ENCODE measurements around the gene RCAN3.
"Not testable (repeated sequence)": the region's sequence is repeated elsewhere in the genome, so short reads cannot be mapped to it uniquely, and the experiment has no call there.

Gene RCAN3

GRCh38 chr1:24489674-24490073 is 13.0 kb upstream of the RCAN3 start:
- DNase-seq (no peak), ATAC-seq (ENCODE audit: insufficient read depth, low read depth) (no peak)
- Histone ChIP-seq H3K4me1 (ENCODE audit: insufficient read depth, low read length) (peaks cover 20% of the 10 kb centered on the region), H3K4me2 (ENCODE audit: insufficient read depth, low read length) (no peak overlapping the region), H3K36me3 (ENCODE audit: insufficient read depth, low read length) (no peaks in the 10 kb centered on the region), H3K27ac (ENCODE audit: low read length) (no peak overlapping the region), H3K9me3 (ENCODE audit: insufficient read depth, low read length, severe bottlenecking) (no peaks in the 10 kb centered on the region), H2AFZ (ENCODE audit: low read depth, low read length) (no peak overlapping the region), H4K20me1 (ENCODE audit: insufficient read depth, low read length) (no peaks in the 10 kb centered on the region), H3K4me3 (ENCODE audit: low read depth in 1 of 2, low read length in 2 of 2) (no peak overlapping the region), H3K9ac (ENCODE audit: low read depth, low read length) (no peak overlapping the region), H3K79me2 (ENCODE audit: insufficient read depth, low read length) (no peaks in the 10 kb centered on the region), H3K27me3 (ENCODE audit: insufficient read depth, low read length, poor library complexity) (no peaks in the 10 kb centered on the region)
- no peak for TF ChIP-seq EZH2 (IDR thresholded peaks at IDR 0.05; ENCODE audit: borderline replicate concordance, low read depth, low read length, severe bottlenecking)
- TF ChIP-seq, protein P1, sequence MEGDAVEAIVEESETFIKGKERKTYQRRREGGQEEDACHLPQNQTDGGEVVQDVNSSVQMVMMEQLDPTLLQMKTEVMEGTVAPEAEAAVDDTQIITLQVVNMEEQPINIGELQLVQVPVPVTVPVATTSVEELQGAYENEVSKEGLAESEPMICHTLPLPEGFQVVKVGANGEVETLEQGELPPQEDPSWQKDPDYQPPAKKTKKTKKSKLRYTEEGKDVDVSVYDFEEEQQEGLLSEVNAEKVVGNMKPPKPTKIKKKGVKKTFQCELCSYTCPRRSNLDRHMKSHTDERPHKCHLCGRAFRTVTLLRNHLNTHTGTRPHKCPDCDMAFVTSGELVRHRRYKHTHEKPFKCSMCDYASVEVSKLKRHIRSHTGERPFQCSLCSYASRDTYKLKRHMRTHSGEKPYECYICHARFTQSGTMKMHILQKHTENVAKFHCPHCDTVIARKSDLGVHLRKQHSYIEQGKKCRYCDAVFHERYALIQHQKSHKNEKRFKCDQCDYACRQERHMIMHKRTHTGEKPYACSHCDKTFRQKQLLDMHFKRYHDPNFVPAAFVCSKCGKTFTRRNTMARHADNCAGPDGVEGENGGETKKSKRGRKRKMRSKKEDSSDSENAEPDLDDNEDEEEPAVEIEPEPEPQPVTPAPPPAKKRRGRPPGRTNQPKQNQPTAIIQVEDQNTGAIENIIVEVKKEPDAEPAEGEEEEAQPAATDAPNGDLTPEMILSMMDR (IDR thresholded peaks at IDR 0.05; ENCODE audit: borderline replicate concordance, extremely low read depth, low read length, poor library complexity, severe bottlenecking): no peak

DNA sequence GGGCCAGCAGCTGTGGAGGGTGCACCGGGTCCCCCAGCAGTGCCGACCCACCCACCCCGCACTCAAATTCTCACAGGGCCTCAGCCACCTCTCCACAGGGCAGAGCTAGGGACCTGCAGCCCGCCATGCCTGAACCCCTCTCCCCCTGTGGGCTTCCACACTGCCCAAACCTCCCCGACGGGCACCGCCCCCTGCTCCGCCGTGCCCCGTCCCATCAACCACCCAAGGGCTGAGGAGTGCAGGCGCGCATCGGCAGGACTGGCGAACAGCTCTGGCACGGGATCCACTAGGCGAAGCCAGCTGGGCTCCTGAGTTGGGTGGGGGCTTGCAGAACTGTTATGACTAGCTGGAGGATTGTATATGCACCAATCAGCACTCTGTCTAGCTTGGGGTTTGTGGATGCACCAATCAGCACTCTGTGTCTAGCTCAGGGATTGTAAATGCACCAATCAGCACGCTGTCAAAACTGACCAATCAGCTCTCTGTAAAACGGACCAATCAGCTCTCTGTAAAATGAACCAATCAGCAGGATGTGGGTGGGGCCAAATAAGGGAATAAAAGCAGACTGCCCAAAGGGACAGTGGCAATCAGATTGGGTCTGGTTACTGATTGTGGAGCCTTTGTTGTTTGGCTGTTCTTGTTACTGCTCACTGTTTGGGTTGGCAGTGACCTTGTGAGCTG is 12.4 kb upstream of the RCAN3 start:
- H3K27ac ChIP-seq (ENCODE audit: low read length): no peak overlapping the region
- no peak for ATAC-seq (ENCODE audit: insufficient read depth, low read depth)
- no peak overlapping the region for H3K4me3 ChIP-seq (ENCODE audit: low read depth in 1 of 2, low read length in 2 of 2)
- H3K9me3 ChIP-seq (ENCODE audit: insufficient read depth, low read length, severe bottlenecking): no peaks in the 10 kb centered on the region
- H4K20me1 ChIP-seq (ENCODE audit: insufficient read depth, low read length): no peaks in the 10 kb centered on the region
- no peak for DNase-seq
- no peaks in the 10 kb centered on the region for H3K27me3 ChIP-seq (ENCODE audit: insufficient read depth, low read length, poor library complexity)
- H3K79me2 ChIP-seq (ENCODE audit: insufficient read depth, low read length): no peaks in the 10 kb centered on the region
- peaks cover 17% of the 10 kb centered on the region for H3K4me1 ChIP-seq (ENCODE audit: insufficient read depth, low read length)
- TF ChIP-seq EZH2 (IDR thresholded peaks at IDR 0.05; ENCODE audit: borderline replicate concordance, low read depth, low read length, severe bottlenecking): no peak
- TF ChIP-seq, protein P1 (IDR thresholded peaks at IDR 0.05; ENCODE audit: borderline replicate concordance, extremely low read depth, low read length, poor library complexity, severe bottlenecking): no peak
- no peak overlapping the region for H3K4me2 ChIP-seq (ENCODE audit: insufficient read depth, low read length)
- H3K9ac ChIP-seq (ENCODE audit: low read depth, low read length): no peak overlapping the region
- H3K36me3 ChIP-seq (ENCODE audit: insufficient read depth, low read length): no peaks in the 10 kb centered on the region
- no peak overlapping the region for H2AFZ ChIP-seq (ENCODE audit: low read depth, low read length)

DNA sequence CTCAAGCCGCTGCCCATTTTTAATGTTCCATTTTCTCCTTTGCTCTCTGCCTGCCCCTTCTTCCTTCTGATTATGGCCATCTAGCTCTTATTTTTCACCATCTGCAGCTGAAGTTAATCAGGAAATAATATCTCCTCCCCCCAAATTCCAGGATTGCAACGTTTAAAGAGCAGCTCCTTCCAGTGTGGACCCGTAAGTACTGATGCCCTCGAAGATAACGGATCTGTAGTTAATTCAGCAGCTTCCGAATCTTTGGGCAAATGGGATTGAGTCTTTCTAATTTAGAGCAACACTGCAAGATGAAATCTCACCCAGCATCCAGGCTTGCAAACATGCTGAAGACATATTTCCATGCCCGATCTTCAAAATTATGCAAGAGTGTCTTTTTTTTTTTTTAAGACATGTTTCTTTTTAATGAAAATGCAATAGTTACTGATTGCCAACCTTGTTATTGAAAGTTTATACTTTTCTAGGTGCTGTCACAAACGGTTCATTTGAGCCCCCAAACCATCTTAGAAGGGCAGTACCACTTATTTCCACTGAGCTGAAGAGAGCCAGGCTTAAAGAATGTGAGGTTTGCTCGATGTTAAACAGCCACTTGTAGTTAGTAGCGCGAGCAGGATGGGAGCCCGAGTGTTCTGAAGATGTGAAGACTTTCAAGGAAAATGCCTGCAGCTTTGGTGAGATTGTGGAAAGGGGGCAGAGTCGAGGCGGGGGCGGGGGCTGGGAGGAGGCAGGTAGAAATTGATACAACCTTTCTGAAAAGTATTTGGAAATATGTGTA is 10.9 kb upstream of the RCAN3 start:
- TF ChIP-seq, protein P1 (IDR thresholded peaks at IDR 0.05; ENCODE audit: borderline replicate concordance, extremely low read depth, low read length, poor library complexity, severe bottlenecking): no peak
- TF ChIP-seq EZH2 (IDR thresholded peaks at IDR 0.05; ENCODE audit: borderline replicate concordance, low read depth, low read length, severe bottlenecking): no peak
- Histone ChIP-seq H3K79me2 (ENCODE audit: insufficient read depth, low read length) (no peaks in the 10 kb centered on the region), H3K27me3 (ENCODE audit: insufficient read depth, low read length, poor library complexity) (no peaks in the 10 kb centered on the region), H3K27ac (ENCODE audit: low read length) (no peak overlapping the region), H4K20me1 (ENCODE audit: insufficient read depth, low read length) (no peaks in the 10 kb centered on the region), H3K9ac (ENCODE audit: low read depth, low read length) (no peak overlapping the region), H3K4me2 (ENCODE audit: insufficient read depth, low read length) (no peak overlapping the region), H3K9me3 (ENCODE audit: insufficient read depth, low read length, severe bottlenecking) (no peaks in the 10 kb centered on the region), H3K4me3 (ENCODE audit: low read depth in 1 of 2, low read length in 2 of 2) (no peak overlapping the region), H2AFZ (ENCODE audit: low read depth, low read length) (no peak overlapping the region), H3K4me1 (ENCODE audit: insufficient read depth, low read length) (peaks cover 2% of the 10 kb centered on the region), H3K36me3 (ENCODE audit: insufficient read depth, low read length) (no peaks in the 10 kb centered on the region)
- DNase-seq (no peak), ATAC-seq (ENCODE audit: insufficient read depth, low read depth) (no peak)

DNA sequence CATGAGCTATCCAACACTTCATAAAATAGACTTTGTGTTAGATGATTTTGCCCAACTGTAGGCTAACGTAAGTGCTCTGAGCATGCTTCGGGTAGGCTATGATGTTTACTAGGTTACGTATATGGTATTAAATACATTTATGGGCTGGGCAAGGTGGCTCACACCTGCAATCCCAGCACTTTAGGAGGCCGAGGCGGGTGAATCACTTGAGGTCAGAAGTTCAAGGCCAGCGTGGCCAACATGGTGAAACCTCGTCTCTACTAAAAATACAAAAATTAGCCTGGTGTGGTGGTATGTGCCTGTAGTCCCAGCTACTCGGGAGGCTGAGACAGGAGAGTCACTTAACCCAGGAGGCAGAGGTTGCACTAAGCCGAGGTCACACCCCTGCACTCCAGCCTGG is 9.7 kb upstream of the RCAN3 start:
- H3K4me1 ChIP-seq (ENCODE audit: insufficient read depth, low read length); H3K4me2 ChIP-seq (ENCODE audit: insufficient read depth, low read length); H3K36me3 ChIP-seq (ENCODE audit: insufficient read depth, low read length); H3K27ac ChIP-seq (ENCODE audit: low read length); H3K4me3 ChIP-seq (ENCODE audit: low read depth in 1 of 2, low read length in 2 of 2); H3K27me3 ChIP-seq (ENCODE audit: insufficient read depth, low read length, poor library complexity); ATAC-seq (ENCODE audit: insufficient read depth, low read depth); H3K79me2 ChIP-seq (ENCODE audit: insufficient read depth, low read length); H3K9ac ChIP-seq (ENCODE audit: low read depth, low read length); DNase-seq; H4K20me1 ChIP-seq (ENCODE audit: insufficient read depth, low read length); H3K9me3 ChIP-seq (ENCODE audit: insufficient read depth, low read length, severe bottlenecking); H2AFZ ChIP-seq (ENCODE audit: low read depth, low read length): not testable (repeated sequence)

Data from DND-41 (cell line).